Measurements from ENCODE around the gene SLC25A10.
A peak's percentile ranks its signal among the peaks of the same experiment; 100 is the strongest.

The SLC25A10 gene

GRCh38 chr17:81681672-81682071, 30.4 kb upstream of the SLC25A10 start:
- TF ChIP-seq CTCF (IDR thresholded peaks at IDR 0.05): no peak
- Histone ChIP-seq H2AFZ (no peak overlapping the region), H3K9ac (no peak overlapping the region), H3K4me2 (ENCODE audit: low read length) (no peak overlapping the region), H3K27me3 (ENCODE audit: control insufficient read depth, insufficient read depth, low read length) (no peaks in the 10 kb centered on the region), H3K4me1 (peaks cover 11% of the 10 kb centered on the region), H3K79me2 (peaks cover 31% of the 10 kb centered on the region), H3K27ac (no peak overlapping the region), H3K9me3 (ENCODE audit: control insufficient read depth, low read length) (no peaks in the 10 kb centered on the region), H3K4me3 (ENCODE audit: low read depth, low read length) (no peak overlapping the region), H3K36me3 (ENCODE audit: control insufficient read depth, insufficient read depth, low read length) (no peaks in the 10 kb centered on the region)

GRCh38 chr17:81682565-81683207, 29.4 kb upstream of the SLC25A10 start:
- Histone ChIP-seq H3K79me2 (peaks cover 41% of the 10 kb centered on the region), H3K4me1 (peaks cover 11% of the 10 kb centered on the region), H3K27ac (no peak overlapping the region), H2AFZ (peak overlapping the region; percentile 86), H3K4me3 (ENCODE audit: low read depth, low read length) (peak overlapping the region; percentile 94), H3K9ac (no peak overlapping the region), H3K9me3 (ENCODE audit: control insufficient read depth, low read length) (no peaks in the 10 kb centered on the region), H3K4me2 (ENCODE audit: low read length) (peak overlapping the region; percentile 77), H3K36me3 (ENCODE audit: control insufficient read depth, insufficient read depth, low read length) (no peaks in the 10 kb centered on the region), H3K27me3 (ENCODE audit: control insufficient read depth, insufficient read depth, low read length) (no peaks in the 10 kb centered on the region)
- TF ChIP-seq CTCF (IDR thresholded peaks at IDR 0.05): no peak

DNA sequence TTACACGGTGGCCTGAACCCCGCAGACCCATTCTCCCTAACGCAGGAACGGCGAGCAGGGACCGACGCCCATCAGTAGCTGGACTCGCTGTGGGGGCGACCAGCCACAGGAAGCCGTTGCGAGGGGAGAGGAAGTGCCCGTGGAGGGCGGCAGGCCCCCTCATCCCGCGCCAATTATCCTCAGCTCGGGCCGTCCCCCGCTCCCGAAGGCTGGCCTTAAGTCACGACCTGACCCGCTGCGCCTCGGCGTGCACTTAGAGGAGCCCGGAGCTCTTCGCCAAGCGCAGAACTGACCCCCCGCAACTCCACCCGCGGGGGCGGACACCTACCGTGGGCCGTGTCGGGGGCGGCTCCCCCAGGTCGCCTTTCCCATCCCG, 28.9 kb upstream of the SLC25A10 start:
- Histone ChIP-seq H3K27me3 (ENCODE audit: control insufficient read depth, insufficient read depth, low read length) (no peaks in the 10 kb centered on the region), H3K9me3 (ENCODE audit: control insufficient read depth, low read length) (no peaks in the 10 kb centered on the region), H3K36me3 (ENCODE audit: control insufficient read depth, insufficient read depth, low read length) (no peaks in the 10 kb centered on the region), H3K4me1 (peaks cover 11% of the 10 kb centered on the region), H3K9ac (peak overlapping the region; percentile 58), H2AFZ (peak overlapping the region; percentile 86), H3K27ac (peak overlapping the region; percentile 63), H3K79me2 (peaks cover 46% of the 10 kb centered on the region), H3K4me3 (ENCODE audit: low read depth, low read length) (peak overlapping the region; percentile 94), H3K4me2 (ENCODE audit: low read length) (peak overlapping the region; percentile 77)
- no peak for TF ChIP-seq CTCF (IDR thresholded peaks at IDR 0.05)

DNA sequence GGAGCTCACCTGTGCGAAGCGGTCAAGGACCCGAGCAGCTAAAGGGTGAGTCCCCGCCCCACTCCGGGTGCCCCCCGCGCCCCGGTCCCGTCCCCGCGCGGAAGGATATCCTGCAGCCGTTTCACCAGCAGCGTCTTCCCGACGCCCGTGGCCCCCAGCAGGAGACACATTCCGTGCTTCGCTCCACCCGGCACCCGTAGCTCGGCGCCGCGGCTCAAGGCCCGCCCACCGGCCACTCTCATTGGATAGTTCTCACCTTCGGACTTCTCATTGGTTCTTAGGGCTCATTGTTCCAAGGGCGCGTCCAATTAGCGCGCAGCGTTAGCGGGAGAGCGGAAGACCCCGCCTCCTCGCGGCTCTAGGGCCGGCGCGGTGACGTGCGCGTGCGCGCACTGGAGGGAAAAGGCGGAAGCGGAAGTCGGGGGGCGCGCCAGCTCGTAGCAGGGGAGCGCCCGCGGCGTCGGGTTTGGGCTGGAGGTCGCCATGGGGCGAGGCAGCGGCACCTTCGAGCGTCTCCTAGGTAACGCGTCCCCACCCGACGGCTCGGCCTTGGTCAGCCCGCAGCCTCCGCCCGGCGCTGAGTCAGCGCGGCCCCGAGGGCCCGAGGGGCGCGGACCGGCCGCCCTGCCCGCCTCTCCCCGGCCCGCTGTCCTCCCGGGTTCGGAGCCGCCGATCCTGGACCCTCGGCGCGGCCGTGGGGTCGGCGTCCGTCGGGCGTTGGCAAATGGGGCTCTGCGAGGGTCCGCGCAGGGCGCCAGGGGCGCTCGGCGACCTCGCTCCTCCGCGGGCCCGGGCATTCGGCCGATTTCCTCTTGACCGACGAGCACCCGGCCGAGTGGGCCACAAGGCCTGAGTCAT, 28.3 kb upstream of the SLC25A10 start, which contains the start of the genes ARL16 and HGS:
Gene ARL16 (minus strand): TSS at position 214 of the 858 bp plus-strand sequence. CDS start 44 bp downstream, at position 170.
Gene HGS (plus strand): TSS at position 428 of the 858 bp plus-strand sequence. CDS start 56 bp downstream, at position 484.
- no peaks in the 10 kb centered on the region for H3K9me3 ChIP-seq (ENCODE audit: control insufficient read depth, low read length)
- peak within 1 kb of the TSS; percentile 63 for H3K27ac ChIP-seq
- H3K9ac ChIP-seq: peak within 1 kb of the TSS; percentile 58
- no peaks in the 10 kb centered on the region for H3K36me3 ChIP-seq (ENCODE audit: control insufficient read depth, insufficient read depth, low read length)
- peaks cover 50% of the 10 kb centered on the region for H3K79me2 ChIP-seq
- H3K27me3 ChIP-seq (ENCODE audit: control insufficient read depth, insufficient read depth, low read length): no peaks in the 10 kb centered on the region
- no peak for TF ChIP-seq CTCF (IDR thresholded peaks at IDR 0.05)
- peak within 1 kb of the TSS; percentile 88 for H3K4me2 ChIP-seq (ENCODE audit: low read length)
- H2AFZ ChIP-seq: peak within 1 kb of the TSS; percentile 86
- H3K4me3 ChIP-seq (ENCODE audit: low read depth, low read length): peak within 1 kb of the TSS; percentile 94
- peaks cover 11% of the 10 kb centered on the region for H3K4me1 ChIP-seq

Data from parathyroid adenoma (tissue), 2 donors.